GM21825 (cell line): ENCODE data around the gene SLC22A12.

Experiments used
- ATAC-seq: cut with Tn5 transposase; IDR thresholded peaks from one replicate; pipeline ENCODE4 v1.9.1; 2021; ENCODE audit warnings: mild to moderate bottlenecking, moderate library complexity; ENCODE audit not compliant: unreplicated experiment

SLC22A12 gene

DNA sequence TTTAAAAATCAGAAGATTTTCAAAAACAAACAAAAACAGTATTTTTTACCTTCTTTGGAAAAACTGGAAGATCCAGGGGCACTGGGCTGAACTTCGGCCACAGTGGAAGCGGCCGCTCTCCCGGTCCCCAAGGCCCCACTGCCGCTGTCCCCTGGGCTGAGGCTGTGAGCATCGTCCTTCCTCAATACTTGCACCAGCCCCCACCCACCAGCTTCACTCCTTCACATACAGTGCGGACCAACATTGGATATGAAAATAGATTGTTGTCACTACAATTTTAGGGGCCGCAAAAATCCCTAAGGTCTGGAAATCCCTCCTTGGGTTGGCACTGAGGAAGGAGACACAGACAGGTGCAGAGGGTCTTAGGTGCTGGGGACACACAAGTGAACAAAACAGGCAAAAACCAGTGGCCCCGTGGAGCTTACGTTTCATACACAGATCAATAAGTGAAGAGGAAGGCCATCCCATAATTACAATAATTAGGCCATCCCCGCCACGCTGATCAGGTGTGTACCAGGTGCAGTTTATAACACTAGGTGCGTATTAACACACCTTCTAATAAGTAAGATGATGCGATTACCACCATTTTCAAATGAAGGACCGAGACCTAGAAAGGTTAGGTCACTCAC lies 28.2 kb upstream of the SLC22A12 start:
- ATAC-seq = no peak

DNA sequence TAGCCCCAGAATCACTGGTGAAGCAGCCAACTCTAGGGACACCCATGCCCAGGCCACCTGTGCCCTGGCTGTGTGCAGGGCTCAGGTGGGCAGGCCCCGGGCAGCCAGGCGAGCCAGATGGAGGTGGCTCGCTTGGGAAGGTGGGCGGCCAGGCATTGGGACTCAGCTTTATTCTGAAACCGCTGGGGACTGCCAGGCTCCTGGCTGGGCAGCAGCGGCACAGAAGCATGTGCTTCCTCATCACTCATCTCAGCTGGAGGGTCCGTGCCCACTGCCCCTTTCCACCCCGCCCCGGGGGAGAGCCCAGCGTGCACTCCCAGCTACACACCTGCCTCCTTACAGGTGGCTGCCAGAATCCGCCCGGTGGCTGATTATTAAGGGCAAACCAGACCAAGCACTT lies 27.1 kb upstream of the SLC22A12 start:
- ATAC-seq = no peak

DNA sequence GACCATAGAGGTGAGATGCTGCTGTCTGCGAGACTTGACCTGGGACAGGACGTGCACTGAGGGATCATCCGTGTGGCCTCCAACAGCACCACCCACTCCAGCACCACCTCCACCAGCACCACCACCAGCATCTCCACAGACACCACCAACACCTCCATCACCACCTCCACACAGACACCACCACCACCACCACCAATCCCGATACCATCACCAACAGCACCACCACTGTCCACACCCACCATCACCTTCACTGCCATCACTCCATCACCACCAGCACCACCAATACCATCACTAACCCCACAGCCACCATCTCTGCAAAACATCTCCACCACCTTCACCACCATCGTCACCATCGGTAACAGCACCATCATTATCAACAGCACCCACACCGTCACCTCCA lies 26.6 kb upstream of the SLC22A12 start:
- ATAC-seq = no peak

DNA sequence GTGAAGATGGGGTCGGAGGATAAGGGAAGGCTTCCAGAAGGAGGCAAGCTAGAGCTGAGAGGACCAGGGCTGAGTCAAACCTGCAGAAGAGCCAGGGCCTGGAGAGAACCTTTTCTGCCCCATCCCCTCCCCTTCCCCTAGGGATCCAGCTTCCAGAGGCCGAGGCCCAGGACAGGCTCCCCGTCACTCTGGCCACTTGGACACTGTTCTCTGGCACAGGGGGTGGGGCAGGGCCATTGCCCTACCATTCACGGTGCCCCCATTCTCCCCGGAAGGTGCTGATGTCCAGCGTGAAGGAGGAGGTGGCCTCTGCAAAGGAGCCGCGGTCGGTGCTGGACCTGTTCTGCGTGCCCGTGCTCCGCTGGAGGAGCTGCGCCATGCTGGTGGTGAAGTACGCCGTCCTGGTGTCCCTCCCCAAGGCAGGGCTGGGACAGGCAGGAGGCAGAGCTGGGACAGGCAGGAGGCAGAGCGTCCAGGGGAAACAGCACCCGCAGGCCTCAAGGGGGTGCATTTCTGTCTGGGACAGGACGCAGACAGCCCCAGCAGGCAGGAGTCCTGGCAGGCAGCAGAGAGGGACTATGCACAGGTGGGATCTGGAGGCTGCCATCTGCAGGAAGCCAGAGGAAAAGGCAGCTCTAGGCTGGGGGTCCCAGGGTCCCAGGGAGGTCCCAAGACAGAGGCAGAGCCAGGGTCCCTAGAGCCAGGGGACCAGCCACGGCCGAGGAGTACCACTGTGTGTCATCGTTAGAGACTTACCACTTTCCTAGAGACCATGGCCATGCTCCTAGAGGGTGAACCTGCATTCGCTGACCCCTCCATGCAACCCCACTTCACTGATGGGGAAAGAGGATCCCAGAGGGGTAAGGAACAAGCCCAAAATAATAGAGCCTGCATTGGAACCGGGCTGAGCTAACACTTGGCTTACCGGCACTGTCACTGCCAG lies 25.8 kb upstream of the SLC22A12 start:
- no peak for ATAC-seq

DNA sequence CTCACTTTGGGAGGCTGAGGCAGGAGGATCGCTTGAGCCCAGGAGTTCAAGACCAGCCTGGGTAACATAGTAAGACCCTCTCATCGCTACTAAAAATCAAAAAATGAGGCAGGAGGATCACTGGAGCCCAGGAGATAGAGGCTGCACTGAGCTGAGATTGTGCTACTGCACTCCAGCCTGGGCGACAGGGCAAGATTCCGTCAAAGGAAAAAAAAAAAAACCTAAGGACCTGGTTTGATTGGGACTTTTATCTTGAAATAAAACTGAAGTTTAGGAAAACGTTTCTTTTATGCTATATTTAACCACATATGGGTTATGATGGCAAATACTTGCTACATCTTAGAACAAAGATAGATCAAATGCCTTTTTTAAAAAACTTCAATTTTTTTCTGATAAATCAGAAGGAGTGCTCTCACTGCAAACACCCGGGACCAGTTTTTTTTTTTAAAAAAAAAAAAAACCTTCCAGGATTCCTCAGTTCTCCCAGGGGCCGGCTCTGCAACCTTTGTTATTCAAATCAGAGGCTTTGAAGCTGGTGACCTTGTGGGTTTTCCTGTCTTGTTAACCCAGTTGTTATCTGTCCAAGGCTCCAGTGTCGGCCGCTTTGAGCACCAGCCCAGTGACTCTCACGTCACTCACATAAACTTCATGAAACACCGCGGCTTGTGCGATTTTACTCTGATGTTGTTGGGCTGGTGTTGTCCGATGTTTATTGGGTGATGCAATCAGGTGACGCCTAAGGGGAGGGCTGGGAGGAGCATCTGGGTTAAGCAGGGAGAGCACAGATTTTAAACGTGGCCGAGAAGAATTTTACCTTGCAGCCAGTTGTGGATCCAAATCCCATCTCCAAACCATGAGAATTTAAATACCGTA lies 24.7 kb upstream of the SLC22A12 start:
- ATAC-seq = no peak

DNA sequence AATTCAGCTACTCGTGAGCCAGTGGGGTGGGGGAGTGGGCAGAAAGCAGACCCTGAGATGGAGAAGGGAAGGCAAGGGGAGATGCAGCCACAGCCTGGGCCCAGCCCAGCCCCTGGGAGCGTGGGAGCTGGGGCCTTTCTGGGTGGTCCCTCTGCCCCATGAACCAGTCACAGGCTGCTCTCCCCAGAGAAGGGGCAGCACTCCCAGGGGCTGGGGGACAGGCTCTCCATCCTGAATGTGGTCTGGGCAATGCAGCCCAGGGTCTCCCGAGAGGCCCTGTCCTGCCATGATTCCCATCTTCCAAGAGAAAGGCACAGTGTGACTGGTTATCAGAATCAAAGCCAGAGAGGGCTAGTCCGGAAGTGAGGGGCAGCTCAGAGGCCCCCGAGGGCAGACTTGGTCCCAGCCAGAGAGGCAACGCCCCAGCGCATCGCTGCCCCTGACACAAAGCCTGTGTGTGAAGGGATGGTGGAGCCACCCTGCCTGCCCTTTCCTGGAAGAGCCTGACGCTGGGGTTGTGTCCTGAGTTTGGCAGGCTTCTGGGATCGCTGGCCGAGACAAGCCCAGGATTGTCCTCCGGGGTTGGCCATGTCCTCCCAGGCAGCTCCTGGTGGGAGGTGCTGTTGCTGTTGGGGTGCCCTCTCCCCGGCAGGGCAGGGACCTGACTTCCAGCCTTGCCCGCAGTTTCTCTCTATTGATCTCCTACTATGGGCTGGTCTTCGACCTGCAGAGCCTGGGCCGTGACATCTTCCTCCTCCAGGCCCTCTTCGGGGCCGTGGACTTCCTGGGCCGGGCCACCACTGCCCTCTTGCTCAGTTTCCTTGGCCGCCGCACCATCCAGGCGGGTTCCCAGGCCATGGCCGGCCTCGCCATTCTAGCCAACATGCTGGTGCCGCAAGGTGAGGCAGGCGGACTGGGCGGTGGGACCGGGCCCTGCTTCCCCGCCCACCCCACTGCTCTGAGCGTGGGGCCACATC lies 23.8 kb upstream of the SLC22A12 start:
- ATAC-seq = no peak

DNA sequence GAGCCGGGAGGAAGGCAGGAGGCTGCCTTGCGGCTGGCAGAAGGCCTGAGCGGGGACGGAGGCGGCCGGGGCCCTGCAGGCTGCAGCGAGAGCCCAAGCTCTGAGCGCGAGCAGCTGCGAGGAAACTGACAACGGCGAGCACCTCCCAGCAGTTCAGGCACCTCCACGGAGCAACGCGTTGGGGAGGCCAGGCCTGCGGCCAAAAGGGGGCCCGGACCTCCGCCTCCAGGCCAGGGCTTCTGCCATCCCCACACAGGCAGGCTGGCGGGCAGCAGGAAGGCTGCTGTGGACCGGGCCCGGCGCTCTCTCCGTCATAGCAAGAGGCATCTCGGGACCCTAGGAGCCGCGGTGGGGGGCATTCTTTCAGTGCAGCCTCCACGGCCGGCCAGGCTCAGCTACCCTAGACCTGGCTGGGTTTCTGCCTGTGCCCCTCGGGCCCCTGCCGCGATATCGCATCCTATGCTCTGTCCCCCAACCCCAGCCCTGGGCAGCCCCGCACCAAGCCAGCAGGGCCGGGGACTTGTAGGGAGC lies 22.9 kb upstream of the SLC22A12 start:
- no peak for ATAC-seq

DNA sequence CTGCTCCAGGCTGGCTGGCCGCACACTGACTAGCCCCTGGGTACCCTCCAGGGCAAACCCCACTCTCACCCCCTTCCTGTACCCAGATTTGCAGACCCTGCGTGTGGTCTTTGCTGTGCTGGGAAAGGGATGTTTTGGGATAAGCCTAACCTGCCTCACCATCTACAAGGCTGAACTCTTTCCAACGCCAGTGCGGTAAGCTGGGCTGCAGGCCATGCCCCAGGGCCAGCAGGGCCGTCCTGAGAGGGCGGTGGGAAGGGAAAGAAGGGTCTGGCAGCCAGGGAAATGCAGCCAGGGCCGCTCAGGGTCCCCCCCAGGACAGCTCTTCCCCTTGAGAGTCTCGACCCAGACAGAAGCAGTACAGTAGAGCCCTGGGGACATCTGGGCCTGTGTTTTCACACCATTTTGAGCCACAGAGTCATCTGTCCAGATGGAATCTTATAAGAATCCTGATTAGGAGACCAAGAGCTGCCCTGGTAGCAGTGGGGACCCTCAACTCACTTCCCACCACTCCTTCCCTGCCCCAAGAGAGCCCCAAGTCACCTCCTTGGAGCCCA lies 22.4 kb upstream of the SLC22A12 start:
- no peak for ATAC-seq

DNA sequence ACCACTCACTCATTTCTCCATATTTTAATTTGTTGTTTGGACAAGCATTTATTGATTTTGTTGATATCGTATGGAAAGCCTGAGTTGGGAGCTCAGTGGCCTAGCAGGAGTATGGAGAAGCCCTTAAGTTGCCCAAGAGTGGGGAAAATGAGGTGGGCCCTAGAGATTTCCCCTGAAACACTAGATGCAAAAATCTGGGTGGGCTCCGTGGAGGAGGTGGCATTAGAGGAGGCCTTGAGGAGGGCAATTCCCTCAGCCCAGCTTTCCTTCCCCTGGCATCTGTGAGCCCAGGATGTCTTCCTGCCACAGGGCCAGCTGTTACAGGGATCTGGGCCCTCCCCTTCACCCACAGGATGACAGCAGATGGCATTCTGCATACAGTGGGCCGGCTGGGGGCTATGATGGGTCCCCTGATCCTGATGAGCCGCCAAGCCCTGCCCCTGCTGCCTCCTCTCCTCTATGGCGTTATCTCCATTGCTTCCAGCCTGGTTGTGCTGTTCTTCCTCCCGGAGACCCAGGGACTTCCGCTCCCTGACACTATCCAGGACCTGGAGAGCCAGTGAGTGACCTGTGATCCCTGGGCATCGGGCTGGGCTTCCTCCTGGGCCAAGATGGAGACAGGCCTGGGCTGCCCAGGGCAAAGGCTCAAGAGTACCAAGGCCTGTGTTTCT lies 21.6 kb upstream of the SLC22A12 start:
- no peak for ATAC-seq

DNA sequence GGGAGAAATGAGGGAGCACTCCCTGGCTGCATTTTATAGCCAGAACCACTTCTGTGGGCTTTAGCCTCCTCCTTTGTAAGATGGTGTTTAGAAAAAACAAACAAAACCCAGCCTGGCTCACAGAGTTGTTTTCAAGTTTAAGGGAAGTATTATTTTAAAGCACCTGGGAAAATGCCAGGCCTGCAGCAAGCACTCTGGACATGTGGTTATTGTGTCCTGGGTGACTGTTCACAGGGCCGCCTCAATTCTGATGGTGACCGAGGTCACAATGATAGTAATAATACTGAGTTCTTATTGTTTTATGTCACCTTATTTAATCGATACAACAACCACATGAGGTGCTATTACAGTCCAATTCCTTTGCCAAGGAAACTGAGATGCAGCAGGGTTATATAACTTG lies 20.7 kb upstream of the SLC22A12 start:
- no peak for ATAC-seq

DNA sequence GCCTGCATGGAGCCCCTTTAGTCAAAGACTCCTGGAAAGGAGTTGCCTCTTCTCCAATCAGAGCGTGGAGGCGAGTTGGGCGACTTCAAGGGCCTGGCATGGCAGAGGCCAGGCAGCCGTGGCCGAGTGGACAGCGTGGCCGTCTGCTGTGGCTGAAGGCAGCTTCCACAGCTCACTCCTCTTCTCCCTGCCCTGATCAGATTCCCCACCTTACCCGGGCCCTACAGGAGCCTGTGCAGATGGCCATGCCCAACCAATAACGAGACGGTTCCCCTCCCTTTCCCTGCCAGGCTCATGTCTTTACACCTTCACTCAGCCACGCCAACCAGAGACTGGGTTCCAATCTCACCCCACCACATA lies 20.0 kb upstream of the SLC22A12 start:
- ATAC-seq = no peak

DNA sequence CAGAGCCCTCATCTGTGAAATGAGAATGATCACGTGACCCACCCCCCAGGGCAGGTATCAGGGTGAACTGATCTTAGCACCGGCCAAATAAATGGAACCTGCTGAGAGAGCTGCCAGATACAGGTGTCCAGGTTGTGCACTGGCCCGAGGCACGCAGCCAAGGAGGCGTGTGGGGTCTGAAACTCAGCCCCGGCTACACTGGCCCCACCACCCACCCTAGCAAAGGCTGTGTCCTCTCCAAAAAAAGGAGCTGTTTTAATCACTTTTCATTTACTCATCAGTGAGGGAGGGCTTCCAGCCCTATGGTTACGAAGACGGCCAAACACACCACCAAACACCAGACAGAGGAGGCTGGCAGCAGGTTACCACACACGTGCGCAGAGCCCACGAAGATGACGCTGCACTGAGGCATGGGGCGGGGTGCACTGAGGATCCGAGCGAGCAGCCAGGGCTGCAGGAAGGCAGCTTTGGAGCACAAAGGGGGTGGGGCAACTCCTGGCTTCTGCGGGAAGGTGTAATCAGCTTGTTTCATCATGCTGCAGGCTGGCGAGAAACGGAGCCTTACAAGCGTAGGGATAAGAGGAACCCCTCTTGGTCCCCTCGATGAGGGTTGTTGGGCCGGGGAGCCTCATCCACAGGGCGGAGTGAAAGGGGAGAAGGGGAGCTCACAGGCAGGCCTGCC lies 19.5 kb upstream of the SLC22A12 start:
- no peak for ATAC-seq

DNA sequence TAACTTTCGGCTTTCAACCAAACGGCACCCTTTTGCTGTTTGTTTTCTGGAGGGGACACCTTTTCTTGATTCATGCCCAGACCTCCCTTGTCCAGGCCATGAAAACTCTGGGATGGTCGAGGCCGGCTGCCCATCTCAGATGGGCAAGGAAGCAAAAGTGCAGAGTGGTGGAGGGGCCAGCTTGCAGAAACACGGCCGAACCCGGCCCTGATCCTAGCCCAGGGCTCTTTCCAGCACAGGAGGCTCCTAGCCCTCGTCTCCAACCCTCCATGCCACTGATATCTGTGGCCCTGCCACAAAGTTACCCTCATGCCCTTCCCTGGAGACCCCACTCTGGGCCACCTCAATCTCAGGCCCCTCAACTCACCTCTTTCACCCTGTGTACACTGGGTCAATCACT lies 18.9 kb upstream of the SLC22A12 start:
- ATAC-seq = no peak

DNA sequence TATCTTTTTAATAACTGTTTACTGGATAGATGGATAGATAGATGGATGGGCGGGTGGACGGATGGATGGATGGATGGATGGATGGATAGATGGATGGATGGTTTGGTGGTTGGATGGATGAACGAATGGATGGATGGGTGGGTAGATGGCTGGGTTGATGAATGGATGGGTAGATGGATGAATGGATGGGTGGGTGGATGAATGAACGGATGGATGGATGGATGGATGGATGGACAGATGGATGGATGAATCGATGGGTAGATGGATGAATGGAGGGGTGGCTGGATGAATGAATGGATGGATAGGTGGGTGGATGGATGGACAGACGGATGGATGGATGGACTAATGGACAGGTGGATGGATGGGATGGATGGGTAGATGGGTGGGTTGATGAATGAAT lies 13.8 kb upstream of the SLC22A12 start:
- ATAC-seq = no peak

DNA sequence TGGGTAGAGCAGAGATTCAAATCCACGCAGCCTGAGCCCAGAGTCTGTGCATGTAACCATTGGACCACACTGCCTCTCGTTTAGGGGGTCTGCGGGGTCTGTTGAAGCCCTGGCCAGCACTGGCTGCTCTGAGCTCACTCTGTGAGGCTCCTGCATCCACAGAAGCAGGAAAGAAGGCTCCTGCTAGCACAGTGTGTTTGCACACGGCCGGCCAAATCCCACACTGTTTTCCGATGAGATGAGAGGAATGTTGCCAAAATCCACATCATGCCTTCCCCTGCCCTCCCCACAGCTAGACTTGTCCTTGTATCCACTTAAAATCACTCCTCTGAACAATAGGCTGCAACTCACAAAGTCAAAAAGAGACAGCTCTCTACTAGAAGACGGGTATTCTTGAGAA lies 10.6 kb upstream of the SLC22A12 start:
- ATAC-seq = no peak

DNA sequence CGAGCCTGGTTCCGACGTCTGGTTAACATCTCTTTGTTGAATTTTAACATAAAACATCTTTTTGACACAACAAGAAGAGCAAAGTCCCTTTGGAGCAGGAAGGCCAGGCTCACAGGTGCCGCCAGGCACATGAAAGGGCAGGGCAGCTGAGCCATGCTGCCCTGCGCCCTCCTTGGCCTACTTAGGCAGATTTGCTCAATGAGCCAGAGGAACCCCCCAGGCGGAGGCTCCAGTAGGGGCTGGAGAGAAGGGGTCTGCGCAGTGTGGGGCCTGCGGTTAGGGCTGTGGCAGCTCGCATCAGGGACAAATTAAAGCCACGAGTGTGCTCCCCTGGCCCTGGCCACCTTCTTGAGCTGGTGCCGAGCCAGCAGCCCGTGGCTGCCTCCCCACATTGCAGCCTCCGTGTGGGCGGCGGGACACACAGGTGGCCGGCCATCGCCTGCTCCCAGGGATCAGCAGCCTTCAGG lies 9.9 kb upstream of the SLC22A12 start:
- no peak for ATAC-seq

DNA sequence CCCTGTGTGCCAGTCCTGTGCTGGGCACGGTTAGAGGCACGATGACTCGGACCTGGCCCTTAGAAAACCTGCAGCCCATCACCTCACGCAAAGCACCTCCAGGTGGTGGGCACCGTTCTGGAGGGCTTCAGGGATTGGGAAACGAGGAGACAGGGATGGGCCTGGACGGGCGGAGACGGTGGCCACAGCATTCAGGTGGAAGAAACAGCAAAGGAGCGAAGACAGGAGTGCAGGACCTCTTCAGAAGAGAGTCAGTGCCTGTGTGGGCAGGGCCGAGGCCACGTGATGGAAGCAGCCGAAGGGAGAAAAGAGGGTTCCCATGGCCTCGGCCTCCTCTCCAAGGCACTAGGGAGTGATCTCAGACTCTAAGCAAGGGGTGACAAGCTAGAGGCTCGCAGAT lies 8.1 kb upstream of the SLC22A12 start:
- ATAC-seq = no peak
